ENCODE data around the gene ABLIM1.

The ABLIM1 gene

GRCh38 chr10:114704679-114705078 is 46.6 kb upstream of the ABLIM1 start:
- Histone ChIP-seq H3K9me3 (ENCODE audit: control insufficient read depth, insufficient read depth, low read depth, low read length) (no peaks in the 10 kb centered on the region), H3K27ac (ENCODE audit: extremely low read depth, low read depth, low read length) (no peak overlapping the region), H3K4me1 (ENCODE audit: control insufficient read depth, insufficient read depth, low read length) (peaks cover 9% of the 10 kb centered on the region; the same call in 1 of the 2 replicates), H3K36me3 (ENCODE audit: control insufficient read depth in 2 of 2, insufficient read depth in 1 of 2, low read length in 2 of 2) (no peaks in the 10 kb centered on the region), H3K4me3 (ENCODE audit: low read depth, low read length) (no peak overlapping the region)
- CTCF ChIA-PET: interaction anchor here (0.5 to 3.9 kb wide), 20 partner anchors 9 to 1579 kb away, joined by 3 to 52 read pairs (median 4); no protein-coding TSS in a partner anchor
- TF ChIP-seq SP7 (tag by site-specific recombination; IDR thresholded peaks at IDR 0.05): no peak
- no peak for TF ChIP-seq FEZF1 (tag by site-specific recombination; IDR thresholded peaks at IDR 0.05)
- no peak for TF ChIP-seq TRIM28 (IDR thresholded peaks at IDR 0.05; ENCODE audit: borderline replicate concordance, low read length)
- TF ChIP-seq ZNF518A (tag by site-specific recombination; conservative IDR thresholded peaks at IDR 0.05; ENCODE audit: low read depth): no peak
- no peak for TF ChIP-seq ZBTB10 (tag by site-specific recombination; IDR thresholded peaks at IDR 0.05)
- no peak for TF ChIP-seq ZNF26 (tag by site-specific recombination; IDR thresholded peaks at IDR 0.05)
- POLR2A ChIA-PET: no interaction called here

GRCh38 chr10:114703377-114704107 is 45.5 kb upstream of the ABLIM1 start:
- POLR2A ChIA-PET: interaction anchor here (0.7 kb wide), 1 partner anchor 17 kb away, joined by 3 read pairs; no protein-coding TSS in a partner anchor
- CTCF ChIA-PET: interaction anchor here (0.6 to 3.9 kb wide), 31 partner anchors 9 to 1853 kb away, joined by 3 to 52 read pairs (median 4); no protein-coding TSS in a partner anchor
- no peak overlapping the region for H3K27ac ChIP-seq (ENCODE audit: extremely low read depth, low read depth, low read length)

More at GRCh38 chr10:114703377-114704107, 45.5 kb upstream of the ABLIM1 start:
- Histone ChIP-seq H3K4me1 (ENCODE audit: control insufficient read depth, insufficient read depth, low read length) (peaks cover 10% of the 10 kb centered on the region; the same call in 1 of the 2 replicates), H3K36me3 (ENCODE audit: control insufficient read depth in 2 of 2, insufficient read depth in 1 of 2, low read length in 2 of 2) (no peaks in the 10 kb centered on the region), H3K4me3 (ENCODE audit: low read depth, low read length) (no peak overlapping the region), H3K9me3 (ENCODE audit: control insufficient read depth, insufficient read depth, low read depth, low read length) (no peaks in the 10 kb centered on the region)
- no peak for TF ChIP-seq ZNF138 (tag by site-specific recombination; IDR thresholded peaks at IDR 0.05; ENCODE audit: borderline replicate concordance)
- TF ChIP-seq CTCF (tag by site-specific recombination; IDR thresholded peaks at IDR 0.05): peak; percentile 52
- TF ChIP-seq ZNF585B (tag by site-specific recombination; IDR thresholded peaks at IDR 0.05): no peak
- TF ChIP-seq ZBTB17 (tag by site-specific recombination; IDR thresholded peaks at IDR 0.05): 0 out of 2 replicates have a peak, but pooled peaks have one; percentile 12
- peak; percentile 53; the same call in 1 of the 2 replicates for TF ChIP-seq ZNF660 (tag by site-specific recombination; IDR thresholded peaks at IDR 0.05)
- no peak for TF ChIP-seq SALL2 (tag by site-specific recombination; IDR thresholded peaks at IDR 0.05; ENCODE audit: borderline replicate concordance)
- TF ChIP-seq PRDM1 (tag by site-specific recombination; IDR thresholded peaks at IDR 0.05): 0 out of 2 replicates have a peak, but pooled peaks have one; percentile 38
- TF ChIP-seq ZNF654 (tag by site-specific recombination; IDR thresholded peaks at IDR 0.05; ENCODE audit: low read depth): peak; percentile 67
- TF ChIP-seq ZNF366 (tag by site-specific recombination; conservative IDR thresholded peaks at IDR 0.05): peak; percentile 26; the same call in 1 of the 2 replicates
